Neural cell (in vitro differentiated cells): ENCODE results near the gene KCTD16. TPM values are rescaled to one million over a fixed set of nuclear protein-coding genes. Genes with fewer than 3 reads are reported as not detected.

Experiments used
- H2AFZ ChIP-seq: fragments of 200-600, 300-800 bp; sonication (generic), shearing (Covaris generic); 2 replicates; pipeline ENCODE4 v1.6.0; 2014; ENCODE audit warnings: low read depth, mild to moderate bottlenecking, antibody characterized with exemption, low read length, moderate library complexity
- H3F3A ChIP-seq: fragments of 200-600 bp; shearing (Covaris generic); 2 replicates; pipeline ENCODE4 v1.6.1; 2016; ENCODE audit warnings: mild to moderate bottlenecking, moderate library complexity, mixed read lengths, antibody characterized with exemption, low read length; ENCODE audit not compliant: insufficient read depth, poor library complexity, severe bottlenecking
- H3K27ac ChIP-seq: fragments of 200-600, 300-800 bp; sonication (generic), shearing (Covaris generic); 2 replicates; pipeline ENCODE4 v1.5.1; 2014; ENCODE audit warnings: mild to moderate bottlenecking, low read length, moderate library complexity
- H3K27me3 ChIP-seq: fragments of 300-800, 200-600 bp; sonication (generic), shearing (Covaris generic); 2 replicates; pipeline ENCODE4 v1.6.0; 2014; ENCODE audit warnings: mild to moderate bottlenecking, low read depth, low read length, moderate library complexity; ENCODE audit not compliant: insufficient read depth
- H3K36me3 ChIP-seq: fragments of 300-800, 200-600 bp; sonication (generic), shearing (Covaris generic); 2 replicates; pipeline ENCODE4 v1.5.1; 2014; ENCODE audit warnings: mild to moderate bottlenecking, antibody characterized with exemption, low read length, moderate library complexity; ENCODE audit not compliant: insufficient read depth
- H3K4me2 ChIP-seq: fragments of 300-800, 200-600 bp; sonication (generic), shearing (Covaris generic); 2 replicates; pipeline ENCODE4 v1.6.0; 2014; ENCODE audit warnings: mild to moderate bottlenecking, low read length
- H3K4me3 ChIP-seq: fragments of 300-800, 200-600 bp; sonication (generic), shearing (Covaris generic); 2 replicates; pipeline ENCODE4 v1.5.1; 2014; ENCODE audit warnings: mild to moderate bottlenecking, low read length, moderate library complexity
- H3K79me2 ChIP-seq: fragments of 200-600 bp; shearing (Covaris generic); replicated peaks from 2 replicates; pipeline ENCODE4 v1.6.0; 2014; ENCODE audit warnings: mild to moderate bottlenecking, low read length, moderate library complexity; ENCODE audit not compliant: insufficient read depth
- H3K9ac ChIP-seq: fragments of 300-800, 200-600 bp; sonication (generic), shearing (Covaris generic); 2 replicates; pipeline ENCODE4 v1.6.1; 2016; ENCODE audit warnings: mild to moderate bottlenecking, low read length, mixed read lengths
- H3K9me2 ChIP-seq: fragments of 200-600 bp; shearing (Covaris generic); 2 replicates; pipeline ENCODE4 v1.6.1; 2016; ENCODE audit warnings: mild to moderate bottlenecking, low read length, mixed read lengths; ENCODE audit not compliant: insufficient read depth
- H3K9me3 ChIP-seq: fragments of 200-600, 300-800 bp; sonication (generic), shearing (Covaris generic); 2 replicates; pipeline ENCODE4 v1.6.1; 2016; ENCODE audit warnings: mild to moderate bottlenecking, mixed run types, low read length, moderate library complexity, mixed read lengths
- H4K20me1 ChIP-seq: fragments of 200-600 bp; shearing (Covaris generic); 2 replicates; pipeline ENCODE4 v1.6.1; 2016; ENCODE audit warnings: mild to moderate bottlenecking, mixed run types; ENCODE audit not compliant: insufficient read depth
- EP300 ChIP-seq: fragments of 450-650 bp; conservative IDR thresholded peaks from 2 replicates; pipeline ENCODE4 v1.6.1; 2014; ENCODE audit warnings: antibody characterized with exemption, mild to moderate bottlenecking, moderate library complexity; ENCODE audit not compliant: poor library complexity, severe bottlenecking
- EZH2 ChIP-seq: fragments of 200-600, 300-800 bp; shearing (Covaris generic), sonication (generic); IDR thresholded peaks from 2 replicates; pipeline ENCODE4 v1.6.1; 2014; ENCODE audit warnings: antibody characterized with exemption, low read length, borderline replicate concordance, mild to moderate bottlenecking; ENCODE audit not compliant: insufficient read depth, poor library complexity, severe bottlenecking
- MXI1 ChIP-seq: fragments of 450-650 bp; conservative IDR thresholded peaks from 2 replicates; pipeline ENCODE4 v1.6.1; 2014; ENCODE audit warnings: antibody characterized with exemption, mild to moderate bottlenecking; ENCODE audit not compliant: poor library complexity, severe bottlenecking
- POLR2AphosphoS5 ChIP-seq: IDR thresholded peaks from 2 replicates; pipeline ENCODE4 v1.6.1; 2012
- RAD21 ChIP-seq: fragments of 450-650 bp; conservative IDR thresholded peaks from 2 replicates; pipeline ENCODE4 v1.6.1; 2014; ENCODE audit warnings: antibody characterized with exemption, mild to moderate bottlenecking, moderate library complexity
- SMC3 ChIP-seq: fragments of 450-650 bp; conservative IDR thresholded peaks from 2 replicates; pipeline ENCODE4 v1.6.1; 2014; ENCODE audit warnings: antibody characterized with exemption, mild to moderate bottlenecking, moderate library complexity; ENCODE audit not compliant: poor library complexity
- TAF1 ChIP-seq: IDR thresholded peaks from 2 replicates; pipeline ENCODE4 v1.6.1; 2012; ENCODE audit warnings: low read depth
- polyA plus RNA-seq: library from polyadenylated mRNA; depleted of rRNA; stranded (reverse); fragments of >200 nt; gene quantifications from 2 replicates; pipeline ENCODE4 v1.2.3, GENCODE V29; 2014
- TF ChIP-seq, protein P1 (sequence below): IDR thresholded peaks from 2 replicates; pipeline ENCODE4 v1.6.1; 2012; ENCODE audit warnings: borderline replicate concordance
- TF ChIP-seq, protein P2 (sequence below): fragments of 450-650 bp; IDR thresholded peaks from 2 replicates; pipeline ENCODE4 v1.5.1; 2014; ENCODE audit warnings: antibody characterized with exemption, mild to moderate bottlenecking, moderate library complexity; ENCODE audit not compliant: poor library complexity, severe bottlenecking

KCTD16 gene
- polyA plus RNA-seq, 1 donor from 2014 or later: 7.1 TPM

DNA sequence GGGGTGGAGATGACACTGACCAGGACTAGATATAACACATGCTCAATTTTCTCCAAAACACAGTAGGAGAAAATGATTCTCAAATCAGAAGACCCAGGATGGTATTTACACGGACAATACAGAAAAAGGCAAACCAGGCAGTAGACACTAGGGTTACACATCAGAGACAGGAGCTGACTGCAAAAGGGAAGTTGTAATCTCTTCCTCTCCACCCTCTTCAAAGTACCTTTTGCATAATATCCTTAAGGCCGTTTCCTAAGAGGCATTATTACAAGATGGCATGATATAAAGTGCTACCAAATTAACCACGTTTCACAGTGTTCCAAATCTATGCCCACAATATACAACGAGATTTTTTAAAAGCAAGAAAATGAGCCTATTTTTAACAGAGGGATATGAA, 39.4 kb upstream of the KCTD16 start:
- H3F3A ChIP-seq: no peaks in the 10 kb centered on the region
- no peak overlapping the region for H3K27ac ChIP-seq
- H3K79me2 ChIP-seq: no peaks in the 10 kb centered on the region

DNA sequence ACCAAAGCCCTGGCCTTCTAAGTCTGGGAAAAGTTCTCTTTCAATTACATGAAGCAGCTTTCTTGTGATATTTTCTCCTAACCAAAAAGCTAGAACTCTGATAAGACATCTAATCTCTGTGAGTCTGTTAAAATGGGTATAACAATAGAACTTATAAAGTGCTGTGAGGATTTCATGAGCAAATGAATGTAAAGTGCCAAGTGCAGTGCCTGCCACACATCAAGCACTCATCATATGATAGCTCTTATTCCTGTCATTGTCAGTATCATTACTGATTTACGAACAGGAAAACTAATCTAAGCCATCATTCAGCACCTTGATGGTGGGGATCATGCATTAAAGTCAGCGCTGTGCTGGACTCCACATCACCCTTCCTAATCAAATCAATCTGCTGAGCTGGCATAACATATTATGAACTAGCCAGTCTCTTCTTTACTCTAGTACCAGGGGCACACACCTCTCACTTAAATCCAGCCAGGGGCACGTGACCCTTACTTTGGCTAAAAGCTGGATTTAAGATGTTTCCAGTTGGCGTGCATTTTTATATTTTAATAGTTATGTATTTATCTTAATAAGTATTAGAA, 37.5 kb upstream of the KCTD16 start:
- Histone ChIP-seq H4K20me1 (no peaks in the 10 kb centered on the region), H3K9me2 (no peaks in the 10 kb centered on the region), H3K9ac (no peak overlapping the region), H3K4me2 (no peak overlapping the region), H3K36me3 (no peaks in the 10 kb centered on the region), H3F3A (no peaks in the 10 kb centered on the region), H3K27me3 (no peaks in the 10 kb centered on the region), H3K79me2 (no peaks in the 10 kb centered on the region), H3K4me3 (no peak overlapping the region), H3K27ac (no peak overlapping the region), H3K9me3 (no peaks in the 10 kb centered on the region), H2AFZ (no peak overlapping the region)
- no peak for TF ChIP-seq RAD21
- no peak for TF ChIP-seq EZH2
- no peak for TF ChIP-seq POLR2AphosphoS5
- TF ChIP-seq, protein P1, sequence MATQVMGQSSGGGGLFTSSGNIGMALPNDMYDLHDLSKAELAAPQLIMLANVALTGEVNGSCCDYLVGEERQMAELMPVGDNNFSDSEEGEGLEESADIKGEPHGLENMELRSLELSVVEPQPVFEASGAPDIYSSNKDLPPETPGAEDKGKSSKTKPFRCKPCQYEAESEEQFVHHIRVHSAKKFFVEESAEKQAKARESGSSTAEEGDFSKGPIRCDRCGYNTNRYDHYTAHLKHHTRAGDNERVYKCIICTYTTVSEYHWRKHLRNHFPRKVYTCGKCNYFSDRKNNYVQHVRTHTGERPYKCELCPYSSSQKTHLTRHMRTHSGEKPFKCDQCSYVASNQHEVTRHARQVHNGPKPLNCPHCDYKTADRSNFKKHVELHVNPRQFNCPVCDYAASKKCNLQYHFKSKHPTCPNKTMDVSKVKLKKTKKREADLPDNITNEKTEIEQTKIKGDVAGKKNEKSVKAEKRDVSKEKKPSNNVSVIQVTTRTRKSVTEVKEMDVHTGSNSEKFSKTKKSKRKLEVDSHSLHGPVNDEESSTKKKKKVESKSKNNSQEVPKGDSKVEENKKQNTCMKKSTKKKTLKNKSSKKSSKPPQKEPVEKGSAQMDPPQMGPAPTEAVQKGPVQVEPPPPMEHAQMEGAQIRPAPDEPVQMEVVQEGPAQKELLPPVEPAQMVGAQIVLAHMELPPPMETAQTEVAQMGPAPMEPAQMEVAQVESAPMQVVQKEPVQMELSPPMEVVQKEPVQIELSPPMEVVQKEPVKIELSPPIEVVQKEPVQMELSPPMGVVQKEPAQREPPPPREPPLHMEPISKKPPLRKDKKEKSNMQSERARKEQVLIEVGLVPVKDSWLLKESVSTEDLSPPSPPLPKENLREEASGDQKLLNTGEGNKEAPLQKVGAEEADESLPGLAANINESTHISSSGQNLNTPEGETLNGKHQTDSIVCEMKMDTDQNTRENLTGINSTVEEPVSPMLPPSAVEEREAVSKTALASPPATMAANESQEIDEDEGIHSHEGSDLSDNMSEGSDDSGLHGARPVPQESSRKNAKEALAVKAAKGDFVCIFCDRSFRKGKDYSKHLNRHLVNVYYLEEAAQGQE: no peak
- no peak for TF ChIP-seq EP300
- TF ChIP-seq SMC3: no peak
- TF ChIP-seq TAF1: no peak
- no peak for TF ChIP-seq MXI1
- TF ChIP-seq, protein P2, sequence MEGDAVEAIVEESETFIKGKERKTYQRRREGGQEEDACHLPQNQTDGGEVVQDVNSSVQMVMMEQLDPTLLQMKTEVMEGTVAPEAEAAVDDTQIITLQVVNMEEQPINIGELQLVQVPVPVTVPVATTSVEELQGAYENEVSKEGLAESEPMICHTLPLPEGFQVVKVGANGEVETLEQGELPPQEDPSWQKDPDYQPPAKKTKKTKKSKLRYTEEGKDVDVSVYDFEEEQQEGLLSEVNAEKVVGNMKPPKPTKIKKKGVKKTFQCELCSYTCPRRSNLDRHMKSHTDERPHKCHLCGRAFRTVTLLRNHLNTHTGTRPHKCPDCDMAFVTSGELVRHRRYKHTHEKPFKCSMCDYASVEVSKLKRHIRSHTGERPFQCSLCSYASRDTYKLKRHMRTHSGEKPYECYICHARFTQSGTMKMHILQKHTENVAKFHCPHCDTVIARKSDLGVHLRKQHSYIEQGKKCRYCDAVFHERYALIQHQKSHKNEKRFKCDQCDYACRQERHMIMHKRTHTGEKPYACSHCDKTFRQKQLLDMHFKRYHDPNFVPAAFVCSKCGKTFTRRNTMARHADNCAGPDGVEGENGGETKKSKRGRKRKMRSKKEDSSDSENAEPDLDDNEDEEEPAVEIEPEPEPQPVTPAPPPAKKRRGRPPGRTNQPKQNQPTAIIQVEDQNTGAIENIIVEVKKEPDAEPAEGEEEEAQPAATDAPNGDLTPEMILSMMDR: no peak

More for the DNA sequence above, 39.4 kb upstream of the KCTD16 start:
- Histone ChIP-seq H4K20me1 (no peaks in the 10 kb centered on the region), H2AFZ (no peak overlapping the region), H3K9ac (no peak overlapping the region), H3K36me3 (no peaks in the 10 kb centered on the region), H3K4me2 (no peak overlapping the region), H3K4me3 (no peak overlapping the region), H3K9me2 (no peaks in the 10 kb centered on the region), H3K9me3 (no peaks in the 10 kb centered on the region), H3K27me3 (no peaks in the 10 kb centered on the region)
- TF ChIP-seq MXI1 (no peak), EP300 (no peak), TAF1 (no peak), POLR2AphosphoS5 (no peak), RAD21 (no peak), SMC3 (no peak), EZH2 (no peak)
- TF ChIP-seq, protein P2: no peak
- TF ChIP-seq, protein P1: no peak
